Peyer's patch (tissue), 4 donors: ENCODE results near the gene FBXO47.

Source experiments
- CTCF ChIP-seq, 6 experiments: fragments of 450-650 bp in 4 of 6; fragments of 200-600 bp in 2 of 6; sonication (generic) in 1 of 6; IDR thresholded peaks; one replicate each; pipeline ENCODE4 v1.5.1; 2017 to 2019; ENCODE audit warnings: antibody characterized with exemption in 6 of 6, mild to moderate bottlenecking in 3 of 6, moderate library complexity in 1 of 6
- POLR2A ChIP-seq, 2 donors: fragments of 450-650 bp; IDR thresholded peaks; one replicate each; pipeline ENCODE4 v1.5.1; 2017; ENCODE audit warnings: antibody characterized with exemption in 2 of 2, mild to moderate bottlenecking in 2 of 2, moderate library complexity in 2 of 2

GRCh38 chr17:38970128-38970527 lies 2.9 kb upstream of the FBXO47 start:
- TF ChIP-seq CTCF (IDR thresholded peaks at IDR 0.05) = no peak
- no peak for TF ChIP-seq POLR2A (IDR thresholded peaks at IDR 0.05)
